ENCODE results near the gene PRKACG.

GRCh38 chr9:69029535-69029934 is 15.6 kb upstream of the PRKACG start:
- no peak for TF ChIP-seq POLR2A (IDR thresholded peaks at IDR 0.05)
- TF ChIP-seq EP300 (IDR thresholded peaks at IDR 0.05): no peak
- TF ChIP-seq CTCF (IDR thresholded peaks at IDR 0.05): no peak
- no peak for TF ChIP-seq POLR2AphosphoS5 (IDR thresholded peaks at IDR 0.05)
